Esophagus muscularis mucosa (tissue), 4 donors: ENCODE results near the gene ST6GAL1.
"Not testable (repeated sequence)": the region's sequence is repeated elsewhere in the genome, so short reads cannot be mapped to it uniquely, and the experiment has no call there.

ENCODE experiments used
- CTCF ChIP-seq, 3 experiments: fragments of 200-600 bp in 2 of 3; fragments of 450-650 bp in 1 of 3; sonication (generic) in 2 of 3; IDR thresholded peaks; one replicate each; pipeline ENCODE4 v1.5.1; 2017 to 2019; ENCODE audit warnings: antibody characterized with exemption in 3 of 3, mild to moderate bottlenecking in 2 of 3, moderate library complexity in 1 of 3
- EP300 ChIP-seq: sonication (generic); formaldehyde crosslinking; IDR thresholded peaks from one replicate; pipeline ENCODE4 v1.6.1; 2017; ENCODE audit warnings: antibody characterized with exemption
- POLR2A ChIP-seq: fragments of 450-650 bp; IDR thresholded peaks from one replicate; pipeline ENCODE4 v1.6.1; 2017; ENCODE audit warnings: antibody characterized with exemption, moderate library complexity, mild to moderate bottlenecking, low read depth
- POLR2AphosphoS5 ChIP-seq, 2 donors: sonication (generic); formaldehyde crosslinking; IDR thresholded peaks; one replicate each; pipeline ENCODE4 v1.6.1; 2017; ENCODE audit warnings: antibody characterized with exemption in 2 of 2

DNA sequence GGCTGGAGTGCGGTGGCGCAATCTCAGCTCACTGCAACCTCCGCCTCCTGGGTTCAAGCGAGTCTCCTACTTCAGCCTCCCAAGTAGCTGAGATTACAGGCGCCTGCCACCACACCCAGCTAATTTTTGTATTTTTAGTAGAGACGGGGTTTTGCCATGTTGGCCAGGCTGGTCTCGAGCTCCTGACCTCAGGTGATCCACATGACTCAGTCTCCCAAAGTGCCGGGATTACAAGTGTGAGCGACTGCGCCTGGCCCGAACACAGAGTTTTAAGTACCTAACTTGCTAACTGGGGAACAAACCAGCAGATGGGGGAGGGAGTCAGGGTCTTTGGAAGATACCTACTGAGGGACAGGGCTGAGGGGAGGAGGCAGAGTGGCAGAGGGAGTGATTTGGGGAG, 36.9 kb downstream of the ST6GAL1 start:
- TF ChIP-seq POLR2A; CTCF (IDR thresholded peaks at IDR 0.05); POLR2AphosphoS5 (IDR thresholded peaks at IDR 0.05); EP300: not testable (repeated sequence)
